Right atrium auricular region (tissue), 2 donors: ENCODE data around the gene COTL1. TPM values are rescaled to one million over a fixed set of nuclear protein-coding genes. Genes with fewer than 3 reads are reported as not detected.
"Not testable (repeated sequence)": the region's sequence is repeated elsewhere in the genome, so short reads cannot be mapped to it uniquely, and the experiment has no call there.

ENCODE experiments used
- DNase-seq: peaks from one replicate; pipeline ENCODE4 v3.0.0-alpha.2; 2019; ENCODE audit warnings: low spot score
- H3K27ac ChIP-seq, 2 donors: fragments of 200-600 bp; sonication (generic); 1 replicate in 1 of 2; 2 replicates in 1 of 2; pipeline ENCODE4 v1.5.1; 2016 to 2019
- H3K27me3 ChIP-seq, 2 donors: fragments of 200-600 bp; sonication (generic); one replicate each; pipeline versions ENCODE4 v1.5.1 to v1.6.0; 2017 to 2019
- H3K36me3 ChIP-seq: fragments of 200-600 bp; sonication (generic); one replicate; pipeline ENCODE4 v1.5.1; 2016
- H3K4me1 ChIP-seq, 2 donors: fragments of 200-600 bp; sonication (generic); one replicate each; pipeline versions ENCODE4 v1.5.1 to v1.6.0; 2017 to 2019
- H3K4me3 ChIP-seq, 2 donors: fragments of 200-600 bp; sonication (generic); 1 replicate in 1 of 2; 2 replicates in 1 of 2; pipeline ENCODE4 v1.5.1; 2017 to 2019; ENCODE audit warnings: mild to moderate bottlenecking in 1 of 2, moderate library complexity in 1 of 2
- H3K9me3 ChIP-seq, 2 donors: fragments of 200-600 bp; sonication (generic); one replicate each; pipeline ENCODE4 v1.5.1; 2019
- total RNA-seq, 2 donors: library from RNA; depleted of rRNA; stranded (reverse); fragments of >200 nt; gene quantifications; one replicate each; pipeline ENCODE4 v1.1.0, GENCODE V29; 2016
- TF ChIP-seq, protein P1 (sequence below), 2 donors: fragments of 200-600 bp; sonication (generic); IDR thresholded peaks; one replicate each; pipeline ENCODE4 v1.5.1; 2019; ENCODE audit warnings: antibody characterized with exemption in 2 of 2

COTL1 gene
- total RNA-seq, 2 donors from 2014 or later = 8.0 to 27.1 TPM

DNA sequence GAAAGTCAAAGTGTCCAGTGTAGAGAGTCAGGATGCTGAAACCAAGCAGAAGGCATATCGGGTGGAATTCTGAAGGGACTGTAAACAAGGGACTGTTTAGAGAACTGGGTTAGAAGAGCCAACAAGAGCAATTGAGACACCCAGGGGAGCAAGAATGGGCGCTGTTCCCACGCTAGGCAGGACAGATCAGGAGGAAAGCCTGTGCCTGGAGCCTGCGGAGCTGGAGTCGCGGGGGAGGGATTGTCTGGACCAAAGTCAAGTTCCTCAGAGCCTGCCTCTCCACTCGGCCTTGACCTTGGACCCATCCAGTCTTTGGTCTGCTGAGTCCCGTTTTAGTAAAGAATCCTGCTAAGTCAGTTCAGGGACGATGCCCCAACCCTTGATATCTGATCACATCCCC lies 15.7 kb upstream of the COTL1 start:
- Histone ChIP-seq H3K4me1 (no peaks in the 10 kb centered on the region), H3K27ac (peak overlapping the region in 1 of 2 donors; percentile 39), H3K27me3 (no peaks in the 10 kb centered on the region), H3K9me3 (no peaks in the 10 kb centered on the region), H3K4me3 (no peak overlapping the region), H3K36me3 (no peaks in the 10 kb centered on the region)
- DNase-seq = peak; percentile 80
- TF ChIP-seq, protein P1, sequence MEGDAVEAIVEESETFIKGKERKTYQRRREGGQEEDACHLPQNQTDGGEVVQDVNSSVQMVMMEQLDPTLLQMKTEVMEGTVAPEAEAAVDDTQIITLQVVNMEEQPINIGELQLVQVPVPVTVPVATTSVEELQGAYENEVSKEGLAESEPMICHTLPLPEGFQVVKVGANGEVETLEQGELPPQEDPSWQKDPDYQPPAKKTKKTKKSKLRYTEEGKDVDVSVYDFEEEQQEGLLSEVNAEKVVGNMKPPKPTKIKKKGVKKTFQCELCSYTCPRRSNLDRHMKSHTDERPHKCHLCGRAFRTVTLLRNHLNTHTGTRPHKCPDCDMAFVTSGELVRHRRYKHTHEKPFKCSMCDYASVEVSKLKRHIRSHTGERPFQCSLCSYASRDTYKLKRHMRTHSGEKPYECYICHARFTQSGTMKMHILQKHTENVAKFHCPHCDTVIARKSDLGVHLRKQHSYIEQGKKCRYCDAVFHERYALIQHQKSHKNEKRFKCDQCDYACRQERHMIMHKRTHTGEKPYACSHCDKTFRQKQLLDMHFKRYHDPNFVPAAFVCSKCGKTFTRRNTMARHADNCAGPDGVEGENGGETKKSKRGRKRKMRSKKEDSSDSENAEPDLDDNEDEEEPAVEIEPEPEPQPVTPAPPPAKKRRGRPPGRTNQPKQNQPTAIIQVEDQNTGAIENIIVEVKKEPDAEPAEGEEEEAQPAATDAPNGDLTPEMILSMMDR (IDR thresholded peaks at IDR 0.05) = no peak

DNA sequence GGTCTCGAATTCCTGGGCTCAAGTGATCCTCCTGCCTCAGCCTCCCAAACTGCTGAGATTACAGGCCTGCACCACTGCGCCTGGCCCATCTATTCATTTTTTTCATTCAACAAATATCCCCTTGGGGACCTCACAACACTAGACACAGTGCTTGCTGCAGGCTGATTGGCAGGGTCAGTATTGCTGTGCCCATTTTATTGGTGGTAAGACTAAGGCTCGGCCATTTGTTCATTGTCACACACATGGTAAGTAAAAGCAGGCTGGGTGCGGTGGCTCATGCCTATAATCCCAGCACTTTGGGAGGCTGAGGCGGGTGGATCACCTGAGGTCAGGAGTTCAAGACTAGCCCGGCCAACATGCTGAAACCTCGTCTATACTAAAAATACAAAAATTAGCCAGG lies 15.0 kb upstream of the COTL1 start:
- H3K4me3 ChIP-seq = not testable (repeated sequence)

GRCh38 chr16:84631886-84632285 lies 14.0 kb upstream of the COTL1 start:
- H3K36me3 ChIP-seq = no peaks in the 10 kb centered on the region
- no peaks in the 10 kb centered on the region for H3K9me3 ChIP-seq
- no peaks in the 10 kb centered on the region for H3K27me3 ChIP-seq
- TF ChIP-seq, protein P1 (IDR thresholded peaks at IDR 0.05) = no peak
- DNase-seq = no peak
- H3K4me1 ChIP-seq = no peaks in the 10 kb centered on the region
- no peak overlapping the region for H3K4me3 ChIP-seq
- no peak overlapping the region for H3K27ac ChIP-seq

More for the DNA sequence above, 15.0 kb upstream of the COTL1 start:
- H3K9me3 ChIP-seq, H3K36me3 ChIP-seq, H3K27me3 ChIP-seq, DNase-seq, H3K4me1 ChIP-seq: not testable (repeated sequence)
- H3K27ac ChIP-seq = peak overlapping the region in 1 of 2 donors; percentile 28

DNA sequence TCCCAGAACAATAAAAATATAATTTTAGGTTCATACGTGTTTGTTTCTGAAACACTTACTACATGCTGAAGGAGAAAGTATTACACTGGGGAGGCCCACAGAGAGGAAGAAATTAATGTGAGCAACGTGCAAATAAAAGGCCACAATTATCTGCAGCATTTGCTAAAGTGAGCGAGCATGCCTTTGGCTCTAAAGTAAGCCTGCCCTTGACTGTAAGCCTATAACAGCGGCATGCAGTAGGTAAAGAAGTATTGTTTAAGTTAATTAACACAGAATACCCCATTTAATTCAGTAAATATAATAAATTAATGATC lies 13.2 kb upstream of the COTL1 start:
- H3K4me1 ChIP-seq = no peaks in the 10 kb centered on the region
- H3K36me3 ChIP-seq = no peaks in the 10 kb centered on the region
- no peak overlapping the region for H3K27ac ChIP-seq
- TF ChIP-seq, protein P1 (IDR thresholded peaks at IDR 0.05) = no peak
- no peak overlapping the region for H3K4me3 ChIP-seq
- no peaks in the 10 kb centered on the region for H3K9me3 ChIP-seq
- no peaks in the 10 kb centered on the region for H3K27me3 ChIP-seq
- DNase-seq = no peak

- Histone ChIP-seq H3K4me3 (no peak overlapping the region), H3K27ac (no peak overlapping the region), H3K36me3 (no peaks in the 10 kb centered on the region), H3K4me1 (no peaks in the 10 kb centered on the region), H3K9me3 (no peaks in the 10 kb centered on the region), H3K27me3 (no peaks in the 10 kb centered on the region)
- no peak for DNase-seq
- TF ChIP-seq, protein P1 (IDR thresholded peaks at IDR 0.05) = no peak
These were observed 12.7 kb upstream of the COTL1 start for GRCh38 chr16:84630446-84631152.

DNA sequence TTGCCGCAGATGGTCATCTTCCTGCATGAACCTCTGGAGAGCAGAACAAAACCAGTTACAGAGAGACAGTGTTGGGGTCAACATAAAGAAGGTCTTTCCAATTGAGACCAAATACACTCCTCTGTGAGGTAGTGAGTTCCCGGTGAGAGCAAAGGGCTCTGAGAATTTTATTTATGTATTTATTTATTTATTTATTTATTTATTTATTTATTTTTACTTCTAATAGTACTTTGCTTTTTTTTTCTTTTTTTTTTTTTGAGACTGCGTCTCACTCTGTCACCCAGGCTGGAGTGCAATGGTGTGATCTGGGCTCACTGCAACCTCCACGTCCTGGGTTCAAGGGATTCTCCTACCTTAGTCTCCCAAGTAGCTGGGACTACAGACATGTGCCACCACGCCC lies 12.1 kb upstream of the COTL1 start:
- Histone ChIP-seq H3K36me3 (no peaks in the 10 kb centered on the region), H3K4me1 (no peaks in the 10 kb centered on the region), H3K4me3 (no peak overlapping the region), H3K9me3 (no peaks in the 10 kb centered on the region), H3K27ac (no peak overlapping the region), H3K27me3 (no peaks in the 10 kb centered on the region)
- DNase-seq = no peak
- TF ChIP-seq, protein P1 (IDR thresholded peaks at IDR 0.05) = no peak
